Activated naive CD8-positive, alpha-beta T cell treated with anti-CD3 and anti-CD28 coated beads, Interleukin-2, amount 10 ng/mL, durations not matched to agents 7 days and 5 days (primary cell): Measurements from ENCODE around the gene OBSCN. TPM values are rescaled to one million over a fixed set of nuclear protein-coding genes. Genes with fewer than 3 reads are reported as not detected.
A peak's percentile ranks its signal among the peaks of the same experiment; 100 is the strongest.

Experiments
- ATAC-seq: fragments of 150-1000 bp; cut with Tn5 transposase; one replicate; pipeline ENCODE4 v1.10.0; 2021; ENCODE audit warnings: low read depth, moderate library complexity
- POLR2A ChIA-PET: fragments of 350-600 bp; sonication (Branson Sonifier 250); formaldehyde crosslinking; loops from one replicate; lab custom pipeline; 2021; ENCODE audit warnings: antibody characterized with exemption; lab: Charles Lee
- DNase-seq: peaks from one replicate; pipeline ENCODE4 v3.0.0; 2021
- H3K27ac Mint-ChIP-seq: one replicate; pipeline ENCODE4 v1.8.0; 2022; ENCODE audit warnings: mild to moderate bottlenecking, mixed read lengths
- H3K27me3 Mint-ChIP-seq: one replicate; pipeline ENCODE4 v1.8.0; 2022; ENCODE audit warnings: mild to moderate bottlenecking, moderate library complexity, mixed read lengths
- H3K36me3 Mint-ChIP-seq: one replicate; pipeline ENCODE4 v1.8.0; 2021; ENCODE audit warnings: mild to moderate bottlenecking, mixed read lengths
- H3K4me1 Mint-ChIP-seq: one replicate; pipeline ENCODE4 v1.8.0; 2021; ENCODE audit warnings: mixed read lengths
- H3K4me3 Mint-ChIP-seq: one replicate; pipeline ENCODE4 v1.8.0; 2022; ENCODE audit warnings: mild to moderate bottlenecking, moderate library complexity, mixed read lengths
- H3K9me3 Mint-ChIP-seq: one replicate; pipeline ENCODE4 v1.8.0; 2021; ENCODE audit warnings: mixed read lengths
- total RNA-seq, 2 experiments: library from RNA; stranded (reverse); gene quantifications; one replicate each; pipeline ENCODE4 v1.2.3, GENCODE V29; 2021

OBSCN gene
- total RNA-seq, 2 experiments from 2014 or later: 44.3 to 44.7 TPM

- no peaks in the 10 kb centered on the region for H3K9me3 Mint-ChIP-seq
- H3K27ac Mint-ChIP-seq: no peak overlapping the region
- no peak for DNase-seq
- peaks cover 4% of the 10 kb centered on the region for H3K27me3 Mint-ChIP-seq
- H3K36me3 Mint-ChIP-seq: no peaks in the 10 kb centered on the region
- ATAC-seq: no peak
- H3K4me3 Mint-ChIP-seq: no peak overlapping the region
- POLR2A ChIA-PET: interaction anchor here (0.6 kb wide), 1 partner anchor 86 kb away, joined by 3 read pairs; no protein-coding TSS in a partner anchor
- peaks cover under 1% of the 10 kb centered on the region for H3K4me1 Mint-ChIP-seq
These were observed 166.1 kb downstream of the OBSCN start for GRCh38 chr1:228373681-228374571.

- H3K4me3 Mint-ChIP-seq: no peak overlapping the region
- DNase-seq (no peak), ATAC-seq (no peak)
- H3K27ac Mint-ChIP-seq: no peak overlapping the region
- POLR2A ChIA-PET: no interaction called here
- peaks cover 14% of the 10 kb centered on the region for H3K27me3 Mint-ChIP-seq
- H3K36me3 Mint-ChIP-seq: no peaks in the 10 kb centered on the region
- peaks cover 4% of the 10 kb centered on the region for H3K4me1 Mint-ChIP-seq
- no peaks in the 10 kb centered on the region for H3K9me3 Mint-ChIP-seq
These were observed 167.1 kb downstream of the OBSCN start for GRCh38 chr1:228374711-228375577.

- H3K4me1 Mint-ChIP-seq: peaks cover 4% of the 10 kb centered on the region
- DNase-seq (no peak), ATAC-seq (no peak)
- H3K27me3 Mint-ChIP-seq: peaks cover 22% of the 10 kb centered on the region
- no peaks in the 10 kb centered on the region for H3K36me3 Mint-ChIP-seq
- H3K4me3 Mint-ChIP-seq: no peak overlapping the region
- H3K9me3 Mint-ChIP-seq: no peaks in the 10 kb centered on the region
- POLR2A ChIA-PET: no interaction called here
- H3K27ac Mint-ChIP-seq: no peak overlapping the region
These were observed 167.9 kb downstream of the OBSCN start for GRCh38 chr1:228375578-228376261.

- Mint-ChIP-seq H3K36me3 (no peaks in the 10 kb centered on the region), H3K4me1 (peaks cover 4% of the 10 kb centered on the region), H3K27ac (no peak overlapping the region), H3K27me3 (peaks cover 26% of the 10 kb centered on the region), H3K4me3 (no peak overlapping the region), H3K9me3 (no peaks in the 10 kb centered on the region)
- ATAC-seq (no peak), DNase-seq (no peak)
- POLR2A ChIA-PET: no interaction called here
These were observed 168.4 kb downstream of the OBSCN start for GRCh38 chr1:228376262-228376628.

GRCh38 chr1:228376651-228377631 lies 169.1 kb downstream of the OBSCN start:
- Mint-ChIP-seq H3K9me3 (no peaks in the 10 kb centered on the region), H3K4me3 (no peak overlapping the region), H3K27ac (no peak overlapping the region), H3K4me1 (peaks cover 4% of the 10 kb centered on the region), H3K36me3 (no peaks in the 10 kb centered on the region), H3K27me3 (peaks cover 26% of the 10 kb centered on the region)
- POLR2A ChIA-PET: interaction anchor here (0.5 kb wide), 1 partner anchor 378 kb away, joined by 4 read pairs; no protein-coding TSS in a partner anchor
- DNase-seq (no peak), ATAC-seq (no peak)

- POLR2A ChIA-PET: interaction anchor here (0.5 kb wide), 1 partner anchor 378 kb away, joined by 4 read pairs; no protein-coding TSS in a partner anchor
- Mint-ChIP-seq H3K4me3 (peak overlapping the region; percentile 35), H3K36me3 (no peaks in the 10 kb centered on the region), H3K4me1 (peaks cover 4% of the 10 kb centered on the region), H3K27me3 (peaks cover 31% of the 10 kb centered on the region), H3K9me3 (no peaks in the 10 kb centered on the region), H3K27ac (no peak overlapping the region)
- DNase-seq (no peak), ATAC-seq (no peak)
These were observed 169.8 kb downstream of the OBSCN start for GRCh38 chr1:228377664-228378089.

GRCh38 chr1:228378090-228378872 lies 170.4 kb downstream of the OBSCN start:
- peaks cover 4% of the 10 kb centered on the region for H3K4me1 Mint-ChIP-seq
- ATAC-seq (peak; percentile 79), DNase-seq (peak; percentile 83)
- no peaks in the 10 kb centered on the region for H3K36me3 Mint-ChIP-seq
- no peaks in the 10 kb centered on the region for H3K9me3 Mint-ChIP-seq
- peak overlapping the region; percentile 87 for H3K4me3 Mint-ChIP-seq
- H3K27ac Mint-ChIP-seq: no peak overlapping the region
- POLR2A ChIA-PET: no interaction called here
- H3K27me3 Mint-ChIP-seq: peaks cover 33% of the 10 kb centered on the region

GRCh38 chr1:228378873-228379460 lies 171.1 kb downstream of the OBSCN start:
- ATAC-seq: peak; percentile 10
- H3K4me3 Mint-ChIP-seq: peak overlapping the region; percentile 87
- H3K27me3 Mint-ChIP-seq: peaks cover 40% of the 10 kb centered on the region
- no peak for DNase-seq
- peak overlapping the region; percentile 25 for H3K27ac Mint-ChIP-seq
- no peaks in the 10 kb centered on the region for H3K36me3 Mint-ChIP-seq
- H3K4me1 Mint-ChIP-seq: peaks cover 4% of the 10 kb centered on the region
- no peaks in the 10 kb centered on the region for H3K9me3 Mint-ChIP-seq
- POLR2A ChIA-PET: interaction anchor here (1.0 to 1.3 kb wide), 2 partner anchors 78 to 87 kb away, joined by 3 to 4 read pairs; a partner anchor contains a TSS

GRCh38 chr1:228379666-228380065 lies 171.8 kb downstream of the OBSCN start:
- Mint-ChIP-seq H3K4me3 (no peak overlapping the region), H3K27ac (no peak overlapping the region), H3K36me3 (no peaks in the 10 kb centered on the region), H3K4me1 (peaks cover 4% of the 10 kb centered on the region), H3K27me3 (peaks cover 40% of the 10 kb centered on the region), H3K9me3 (no peaks in the 10 kb centered on the region)
- POLR2A ChIA-PET: interaction anchor here (0.5 to 1.3 kb wide), 3 partner anchors 27 to 86 kb away, joined by 3 to 5 read pairs (median 4); partner anchors contain the start of gene TRIM11
- DNase-seq (no peak), ATAC-seq (no peak)

- POLR2A ChIA-PET: interaction anchor here (0.6 kb wide), 1 partner anchor 77 kb away, joined by 4 read pairs; no protein-coding TSS in a partner anchor
- no peak overlapping the region for H3K4me3 Mint-ChIP-seq
- no peak for ATAC-seq
- peaks cover 4% of the 10 kb centered on the region for H3K4me1 Mint-ChIP-seq
- no peak overlapping the region for H3K27ac Mint-ChIP-seq
- no peaks in the 10 kb centered on the region for H3K9me3 Mint-ChIP-seq
- no peaks in the 10 kb centered on the region for H3K36me3 Mint-ChIP-seq
- DNase-seq: no peak
- H3K27me3 Mint-ChIP-seq: peaks cover 50% of the 10 kb centered on the region
These were observed 173.5 kb downstream of the OBSCN start for GRCh38 chr1:228381356-228381755.

GRCh38 chr1:228383773-228384172 lies 175.9 kb downstream of the OBSCN start:
- no peak for DNase-seq
- POLR2A ChIA-PET: no interaction called here
- Mint-ChIP-seq H3K9me3 (no peaks in the 10 kb centered on the region), H3K27me3 (peaks cover 48% of the 10 kb centered on the region), H3K36me3 (no peaks in the 10 kb centered on the region), H3K4me3 (no peak overlapping the region), H3K27ac (no peak overlapping the region), H3K4me1 (peaks cover 4% of the 10 kb centered on the region)
- no peak for ATAC-seq
